ENCODE data around the gene KISS1.

KISS1 gene

DNA sequence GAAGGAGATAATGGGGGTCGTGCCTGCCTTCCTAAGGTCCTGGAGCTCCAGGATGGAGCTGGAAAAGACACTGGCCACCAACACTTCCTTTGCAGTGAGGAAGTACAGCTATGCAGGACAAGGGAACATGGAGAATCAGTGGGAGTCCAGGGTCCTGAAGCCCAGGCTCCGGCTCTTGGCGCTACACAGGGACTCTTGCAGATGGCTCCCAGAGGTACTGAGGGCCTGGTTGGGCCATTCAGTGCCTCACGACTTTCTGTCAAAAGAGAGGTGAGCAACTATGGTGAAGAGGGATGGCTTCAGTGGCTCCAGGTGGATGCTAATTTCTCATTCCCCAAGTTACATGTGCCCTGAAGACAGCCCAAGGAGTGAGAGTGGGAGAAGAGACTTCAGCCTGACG lies 42.6 kb downstream of the KISS1 start:
- no peak for DNase-seq

DNA sequence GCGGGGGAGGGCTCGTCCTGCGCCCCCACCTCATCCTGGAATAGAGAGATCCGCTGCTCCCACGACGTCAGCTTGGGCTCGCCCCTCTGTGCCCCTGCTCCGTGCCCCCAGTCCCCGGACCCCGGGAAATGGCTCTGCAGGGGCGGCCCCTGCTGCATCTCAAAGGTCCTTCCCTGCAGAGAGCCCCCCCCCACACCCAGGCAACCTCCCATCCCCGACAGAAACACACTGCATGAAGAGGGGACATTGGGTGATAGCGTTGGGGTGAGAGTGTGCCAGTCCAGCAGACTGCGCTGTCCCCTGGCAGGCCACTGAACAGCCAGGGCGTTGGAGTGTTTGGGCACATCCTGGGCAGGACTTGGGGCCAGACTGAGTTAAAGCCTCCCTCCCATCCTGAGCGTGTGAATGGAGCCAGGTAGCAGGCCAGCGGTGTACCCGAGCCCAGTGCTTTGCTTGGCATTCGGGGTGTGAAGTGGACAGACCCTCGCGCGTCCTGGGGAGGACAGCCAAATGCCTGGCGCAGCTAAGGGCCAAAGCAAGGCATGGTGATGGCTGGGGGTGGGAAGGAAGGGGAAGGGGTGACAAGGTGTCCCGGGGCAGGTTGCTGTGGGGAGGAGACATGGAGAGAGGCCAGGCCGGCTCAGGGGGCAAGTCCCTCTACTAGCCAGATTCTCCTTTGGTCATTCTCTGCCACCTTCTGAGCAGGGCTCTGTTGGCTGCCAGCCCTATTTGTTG lies 43.8 kb downstream of the KISS1 start:
- no peak for DNase-seq

DNA sequence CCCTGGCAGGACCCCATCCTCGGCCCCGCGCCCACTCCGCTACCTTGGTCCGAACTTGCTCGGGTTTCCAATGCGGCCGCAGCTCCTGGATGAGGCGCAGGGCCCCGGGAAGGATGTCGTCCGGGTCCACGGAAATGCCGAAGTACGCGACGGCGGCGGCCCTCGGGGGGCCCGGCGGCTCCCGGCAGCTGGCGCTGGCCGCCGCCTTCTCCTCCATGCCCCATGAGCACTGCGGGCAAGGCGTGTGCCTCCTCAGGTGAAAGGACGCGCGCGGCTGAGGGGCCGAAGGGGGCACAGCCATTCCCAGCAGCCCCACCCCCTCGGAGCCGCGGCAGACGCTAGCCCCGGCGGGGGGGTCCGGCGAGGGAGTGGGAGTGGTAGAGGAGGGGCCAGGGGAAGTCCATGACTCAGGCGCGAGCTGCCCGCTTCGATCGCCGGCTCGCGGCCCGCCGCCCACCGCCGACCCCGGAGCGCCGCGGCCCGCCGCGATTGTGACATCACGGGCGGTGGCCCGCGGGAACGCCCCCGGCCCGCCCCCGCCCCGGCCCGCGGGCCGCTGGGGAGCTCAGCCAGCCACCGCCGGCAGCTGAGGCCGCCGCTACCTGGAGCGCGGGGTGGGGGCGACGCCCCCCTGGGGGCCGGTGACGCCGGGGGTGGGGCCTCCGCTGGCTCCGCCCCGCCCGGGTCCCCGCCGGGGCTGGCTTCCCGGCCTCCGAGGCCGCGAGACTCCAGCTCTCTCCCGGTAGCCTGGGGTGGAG lies 44.6 kb downstream of the KISS1 start, which contains the start of gene ETNK2:
ETNK2 (minus strand) TSS at position 493 of the 758 bp plus-strand sequence; CDS start at position 301, 192 bp downstream.
- peak; percentile 47 to 77 for DNase-seq

DNA sequence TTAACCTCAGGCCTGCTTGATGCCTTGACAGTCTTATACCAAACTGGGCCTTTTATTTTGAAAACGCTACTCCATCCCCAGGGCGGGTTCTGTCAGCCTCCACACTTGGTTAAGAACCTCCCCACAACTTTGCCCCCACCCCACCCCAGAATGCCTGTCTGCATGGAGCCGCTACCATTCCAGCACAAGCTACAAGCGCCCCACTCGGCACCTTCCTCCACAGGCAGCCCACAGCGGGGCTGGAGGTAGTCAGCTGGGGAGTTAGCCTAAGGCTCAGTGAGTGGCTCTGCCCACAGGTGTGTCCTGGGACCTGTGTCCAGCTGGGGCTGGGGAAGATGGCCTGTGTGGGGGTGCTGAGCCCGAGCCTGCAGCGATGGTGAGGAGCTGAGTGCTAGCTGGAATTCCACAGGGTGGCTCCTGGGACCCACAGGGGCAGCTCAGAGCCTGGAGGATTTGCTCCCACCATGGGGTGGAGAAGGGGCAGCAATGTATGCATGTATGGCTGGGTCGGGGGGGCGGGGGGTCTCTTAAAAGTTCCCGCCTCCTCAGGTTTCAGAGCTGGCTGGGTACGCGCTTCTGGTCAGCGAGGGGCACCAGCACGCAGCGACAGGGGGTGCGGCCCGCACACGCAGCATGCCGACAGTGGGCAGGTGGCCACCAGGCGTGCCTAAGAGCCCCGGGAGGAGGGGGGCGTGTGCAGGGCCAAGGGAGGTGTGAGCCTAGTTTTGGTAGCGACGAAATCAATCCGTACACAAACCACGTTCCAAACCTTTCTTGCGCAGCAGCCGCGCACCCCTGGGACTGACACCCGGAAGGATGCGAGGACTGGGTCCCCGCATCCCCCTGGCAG lies 45.4 kb downstream of the KISS1 start:
- DNase-seq = no peak

DNA sequence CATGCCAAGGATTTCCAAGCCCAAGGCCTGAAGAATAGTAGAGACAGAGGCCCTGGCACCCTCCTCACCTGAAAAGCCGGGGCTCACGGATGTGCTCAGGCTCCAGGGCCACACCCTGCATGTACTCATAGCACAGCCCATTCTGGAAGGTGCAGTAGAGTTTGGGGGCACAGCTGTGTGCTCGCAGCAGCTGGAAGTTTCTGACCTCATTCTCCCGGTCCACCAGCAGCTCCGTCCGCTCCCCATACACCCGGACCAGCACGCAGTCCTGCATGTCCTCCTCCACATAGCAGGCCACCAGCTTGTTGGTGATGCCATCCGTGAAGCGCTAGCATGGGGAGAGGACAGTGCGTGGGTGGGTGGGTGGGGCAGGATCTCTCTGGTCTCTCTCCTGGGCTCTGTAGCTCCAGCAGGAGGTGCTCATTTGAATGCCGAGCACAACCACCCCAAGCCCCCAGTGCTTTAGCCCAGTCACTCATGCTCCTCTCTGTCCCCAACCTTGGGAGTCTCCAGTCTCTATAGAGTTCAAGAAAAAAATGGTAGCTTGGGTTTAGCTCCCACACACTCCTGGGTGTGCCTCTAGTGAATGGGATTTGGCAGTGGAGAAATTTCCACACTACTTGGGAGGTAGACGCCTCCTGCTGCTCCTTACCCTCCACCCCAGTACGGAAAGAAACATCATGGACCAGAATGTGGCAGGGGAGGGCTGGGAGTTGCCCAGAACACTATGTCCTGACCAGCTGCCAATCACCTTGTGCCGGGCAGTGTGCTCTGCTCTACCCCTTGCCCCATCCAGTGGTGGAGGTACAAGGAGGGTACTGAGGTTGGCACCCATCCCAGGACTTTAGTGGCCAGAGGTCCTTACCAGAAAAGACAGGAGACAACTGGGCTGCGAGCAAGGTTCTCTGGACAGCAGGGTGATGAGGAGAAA lies 46.4 kb downstream of the KISS1 start:
- DNase-seq = no peak

DNA sequence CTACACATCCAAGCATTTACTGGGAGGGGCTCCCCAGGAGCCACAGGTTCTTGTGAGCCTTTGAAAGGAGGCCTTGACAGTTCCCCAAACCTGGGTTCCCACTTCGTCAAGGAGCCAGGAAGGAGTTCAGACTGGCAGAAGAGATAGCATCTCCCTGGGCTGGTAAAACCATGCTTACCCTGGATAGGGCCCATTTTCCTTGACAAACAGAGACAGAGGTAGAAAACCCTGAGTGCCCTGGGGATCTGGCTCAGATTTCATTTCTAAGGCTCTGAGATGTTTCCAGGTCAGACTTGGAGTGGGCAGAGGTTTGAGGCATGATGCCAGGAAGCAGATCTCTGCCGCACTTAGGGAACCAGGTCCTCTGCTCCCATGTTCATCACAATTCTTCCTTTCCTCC lies 47.2 kb downstream of the KISS1 start:
- DNase-seq = no peak

- DNase-seq = no peak
Measured at GRCh38 chr1:204147406-204148383, 48.6 kb downstream of the KISS1 start.

DNA sequence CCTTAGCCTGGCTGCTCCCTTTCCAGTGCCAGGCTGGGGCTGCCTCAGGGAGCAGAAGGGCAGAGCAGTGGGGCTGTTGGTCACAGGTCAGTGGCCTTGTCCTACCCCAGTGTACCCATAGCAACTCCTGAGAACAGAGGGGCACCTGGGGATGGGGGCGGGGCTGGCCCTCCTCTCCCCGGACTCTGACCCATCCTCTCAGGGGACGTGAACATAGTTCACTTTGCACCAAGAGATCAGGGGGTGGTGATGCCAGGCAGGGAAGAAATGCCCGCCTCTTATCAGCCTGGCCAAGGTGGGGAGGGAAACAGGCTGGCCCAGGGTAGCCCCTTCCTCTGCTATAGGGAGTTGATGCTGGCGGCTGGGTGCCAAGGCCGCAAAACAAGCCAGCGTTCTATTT lies 49.3 kb downstream of the KISS1 start:
- no peak for DNase-seq

DNA sequence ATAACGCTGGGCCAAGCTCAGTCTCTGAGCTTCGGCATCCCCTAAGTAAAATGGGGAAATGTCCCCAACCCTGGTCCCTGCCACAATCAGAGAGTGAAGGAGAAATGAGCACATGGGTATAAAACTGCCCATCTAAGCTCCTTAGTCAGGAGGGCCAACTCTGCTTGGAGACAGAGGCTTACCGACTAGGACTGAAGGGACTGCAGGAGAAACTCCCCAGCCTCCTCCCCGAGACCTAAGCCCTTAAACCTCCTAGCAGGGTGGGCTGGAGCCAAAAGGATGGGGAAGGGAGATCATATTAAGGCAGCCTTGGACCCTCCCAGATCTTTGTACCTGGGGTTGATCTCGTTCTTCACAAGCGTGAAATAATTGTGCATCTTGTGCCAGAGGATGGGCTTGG lies 50.0 kb downstream of the KISS1 start:
- DNase-seq = no peak

DNA sequence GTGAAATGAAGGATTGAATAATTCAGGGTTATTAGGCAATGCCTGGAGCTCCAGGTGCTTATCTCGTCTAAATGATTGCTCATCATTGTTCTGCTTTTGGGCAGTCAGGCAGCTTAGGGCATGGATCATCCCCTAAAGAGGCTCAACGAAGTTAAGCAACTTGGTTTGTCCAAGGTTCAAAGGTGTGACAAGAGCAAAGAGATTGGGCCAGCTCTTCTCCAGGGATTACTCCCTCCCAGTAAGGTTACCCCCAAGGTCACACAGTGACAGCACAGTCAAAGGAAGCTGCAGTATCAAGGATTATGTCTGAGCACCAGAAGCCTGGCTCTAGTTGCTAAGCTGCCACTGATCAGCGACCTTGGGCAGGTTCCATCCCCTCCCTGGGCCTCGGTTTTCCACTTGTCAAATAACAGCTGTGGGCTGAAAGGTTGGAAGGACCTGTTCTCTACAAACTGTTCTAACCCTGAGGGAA lies 51.2 kb downstream of the KISS1 start:
- DNase-seq = no peak

DNA sequence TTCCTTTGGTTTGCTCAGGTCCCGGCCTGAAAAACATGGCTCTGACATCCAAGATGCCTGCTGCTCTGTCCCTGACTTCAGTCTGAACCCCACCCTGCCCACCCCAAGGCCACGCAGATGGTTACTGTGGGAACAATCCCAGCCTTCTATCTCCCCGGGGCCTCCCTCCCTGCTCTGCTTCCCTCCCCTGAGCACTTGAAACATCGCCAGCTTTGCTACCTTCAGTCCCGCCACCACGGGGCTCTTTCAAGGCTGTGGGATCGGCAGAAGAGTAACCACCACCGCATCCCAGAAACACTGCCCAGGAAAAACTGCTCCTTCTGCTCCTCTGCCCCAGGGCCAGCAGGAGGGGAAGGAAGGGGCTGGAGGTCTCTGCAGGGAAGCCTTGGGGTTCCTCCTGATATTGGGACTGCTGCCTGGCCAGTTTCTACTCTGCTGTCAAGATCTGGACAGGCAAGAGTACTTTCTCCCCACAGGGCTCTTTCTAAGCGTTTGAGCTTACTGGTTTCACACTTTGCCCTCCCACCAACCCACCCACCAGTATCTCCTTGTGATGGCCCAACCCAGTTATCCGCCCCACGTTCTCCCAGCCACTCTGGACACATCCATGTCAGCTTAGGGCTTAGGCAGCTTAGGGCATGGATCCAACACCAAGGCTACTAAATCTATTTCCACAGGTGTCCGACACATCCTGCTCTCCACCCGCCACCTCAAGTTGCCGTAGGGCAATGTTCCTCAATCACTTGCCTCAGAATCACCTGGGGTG lies 52.8 kb downstream of the KISS1 start:
- no peak for DNase-seq

- no peak for DNase-seq
Measured at GRCh38 chr1:204142032-204142974, 54.0 kb downstream of the KISS1 start.

DNA sequence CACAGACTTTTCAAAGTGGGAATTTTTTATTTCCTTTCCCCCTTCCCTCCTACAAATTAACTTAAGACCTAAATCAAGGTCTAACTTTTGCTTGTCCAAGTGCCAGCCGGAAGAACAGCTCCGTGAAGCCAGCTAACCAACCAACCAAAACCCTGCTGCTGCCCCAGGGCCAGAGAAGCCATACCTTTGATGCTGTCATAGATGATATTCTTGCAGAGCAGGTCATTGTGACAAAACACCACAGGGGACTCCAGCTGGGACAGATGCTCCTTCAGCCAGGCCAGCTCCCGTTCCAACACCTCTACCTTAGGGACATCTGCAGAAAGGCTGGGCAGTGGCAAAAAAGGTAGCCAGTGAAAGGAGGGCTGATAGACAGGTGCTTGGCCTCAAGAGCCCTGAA lies 55.2 kb downstream of the KISS1 start:
- DNase-seq = no peak
